Vagina (tissue), 2 donors: ENCODE measurements around the gene EPB42. TPM values are rescaled to one million over a fixed set of nuclear protein-coding genes. Genes with fewer than 3 reads are reported as not detected.

ENCODE experiments used
- DNase-seq, 2 donors: peaks; one replicate each; pipeline ENCODE4 v3.0.0-alpha.2; 2017; ENCODE audit errors: extremely low spot score in 2 of 2
- H3K27ac ChIP-seq: fragments of 200-600 bp; sonication (generic); one replicate; pipeline ENCODE4 v1.5.1; 2019
- H3K27me3 ChIP-seq: fragments of 200-600 bp; sonication (generic); one replicate; pipeline ENCODE4 v1.5.1; 2019
- H3K36me3 ChIP-seq, 2 donors: fragments of 200-600 bp; sonication (generic); one replicate each; pipeline ENCODE4 v1.5.1; 2017 to 2019
- H3K4me1 ChIP-seq: fragments of 200-600 bp; sonication (generic); one replicate; pipeline ENCODE4 v1.5.1; 2019
- H3K4me3 ChIP-seq, 2 donors: fragments of 200-600 bp; sonication (generic); 1 replicate in 1 of 2; 2 replicates in 1 of 2; pipeline ENCODE4 v1.5.1; 2016 to 2019
- H3K9me3 ChIP-seq: fragments of 200-600 bp; sonication (generic); one replicate; pipeline ENCODE4 v1.5.1; 2019
- POLR2A ChIP-seq, 2 donors: fragments of 450-650 bp; IDR thresholded peaks; one replicate each; pipeline ENCODE4 v1.6.1; 2017; ENCODE audit warnings: antibody characterized with exemption in 2 of 2, mild to moderate bottlenecking in 2 of 2, moderate library complexity in 2 of 2
- POLR2AphosphoS5 ChIP-seq, 2 donors: sonication (generic); formaldehyde crosslinking; IDR thresholded peaks; one replicate each; pipeline ENCODE4 v1.9.0; 2017; ENCODE audit warnings: antibody characterized with exemption in 2 of 2, mild to moderate bottlenecking in 2 of 2, low read depth in 1 of 2; ENCODE audit not compliant: insufficient read depth in 1 of 2
- intact Hi-C: fragments of 100-400 bp; cut with DNase I; formaldehyde crosslinking; loops from one replicate; pipeline ENCODE4 v1.15.1; 2023
- total RNA-seq: library from RNA; depleted of rRNA; stranded (reverse); fragments of >200 nt; gene quantifications from one replicate; pipeline ENCODE4 v1.2.3, GENCODE V29; 2016
- TF ChIP-seq, protein P1 (sequence below), 3 experiments: fragments of 450-650 bp in 2 of 3; fragments of 200-600 bp in 1 of 3; sonication (generic) in 1 of 3; IDR thresholded peaks; one replicate each; pipeline ENCODE4 v1.5.1; 2017 to 2019; ENCODE audit warnings: antibody characterized with exemption in 3 of 3, mild to moderate bottlenecking in 2 of 3, moderate library complexity in 2 of 3

Gene EPB42
- total RNA-seq, 1 donor from 2014 or later: not detected

DNA sequence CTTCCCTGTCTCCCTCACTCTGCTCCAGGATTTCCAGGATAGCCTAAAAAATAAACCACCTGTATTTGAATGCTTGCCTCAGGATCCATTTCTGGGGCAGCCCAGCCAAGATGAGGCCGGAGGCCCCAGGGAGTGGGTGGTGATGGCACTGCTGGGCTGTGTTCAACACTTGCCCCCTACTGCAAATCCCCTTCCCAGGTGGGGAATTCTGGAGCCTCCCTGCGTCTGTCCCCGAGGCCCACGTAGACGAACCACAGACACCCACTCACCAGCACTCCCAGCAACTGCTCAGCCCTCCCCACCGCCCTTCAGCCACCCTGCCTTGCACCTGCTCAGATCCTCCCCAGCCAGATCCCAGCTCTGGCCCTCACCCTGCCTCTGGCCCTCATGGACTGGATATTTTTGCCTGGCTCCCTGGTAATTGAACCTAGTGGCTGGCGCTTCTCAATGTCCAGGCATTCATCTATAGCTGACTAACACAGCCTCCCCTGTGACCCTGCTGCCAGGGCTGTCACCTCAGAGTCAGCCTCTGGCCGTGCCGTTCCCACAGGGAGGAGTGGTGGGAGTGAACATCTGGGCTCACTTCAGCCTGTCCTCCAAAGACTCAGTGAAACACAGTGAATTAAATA, 17.1 kb upstream of the EPB42 start:
- TF ChIP-seq POLR2A (IDR thresholded peaks at IDR 0.05): no peak
- TF ChIP-seq, protein P1, sequence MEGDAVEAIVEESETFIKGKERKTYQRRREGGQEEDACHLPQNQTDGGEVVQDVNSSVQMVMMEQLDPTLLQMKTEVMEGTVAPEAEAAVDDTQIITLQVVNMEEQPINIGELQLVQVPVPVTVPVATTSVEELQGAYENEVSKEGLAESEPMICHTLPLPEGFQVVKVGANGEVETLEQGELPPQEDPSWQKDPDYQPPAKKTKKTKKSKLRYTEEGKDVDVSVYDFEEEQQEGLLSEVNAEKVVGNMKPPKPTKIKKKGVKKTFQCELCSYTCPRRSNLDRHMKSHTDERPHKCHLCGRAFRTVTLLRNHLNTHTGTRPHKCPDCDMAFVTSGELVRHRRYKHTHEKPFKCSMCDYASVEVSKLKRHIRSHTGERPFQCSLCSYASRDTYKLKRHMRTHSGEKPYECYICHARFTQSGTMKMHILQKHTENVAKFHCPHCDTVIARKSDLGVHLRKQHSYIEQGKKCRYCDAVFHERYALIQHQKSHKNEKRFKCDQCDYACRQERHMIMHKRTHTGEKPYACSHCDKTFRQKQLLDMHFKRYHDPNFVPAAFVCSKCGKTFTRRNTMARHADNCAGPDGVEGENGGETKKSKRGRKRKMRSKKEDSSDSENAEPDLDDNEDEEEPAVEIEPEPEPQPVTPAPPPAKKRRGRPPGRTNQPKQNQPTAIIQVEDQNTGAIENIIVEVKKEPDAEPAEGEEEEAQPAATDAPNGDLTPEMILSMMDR (IDR thresholded peaks at IDR 0.05): no peak
- TF ChIP-seq POLR2AphosphoS5 (IDR thresholded peaks at IDR 0.05; ENCODE audit: insufficient read depth in 1 of 2, low read depth in 1 of 2): no peak
- Histone ChIP-seq H3K27ac (no peak overlapping the region), H3K9me3 (no peaks in the 10 kb centered on the region), H3K36me3 (no peaks in the 10 kb centered on the region), H3K4me1 (peaks cover 6% of the 10 kb centered on the region), H3K27me3 (no peaks in the 10 kb centered on the region), H3K4me3 (no peak overlapping the region)
- DNase-seq: no peak
- intact Hi-C loops: no loop called here

DNA sequence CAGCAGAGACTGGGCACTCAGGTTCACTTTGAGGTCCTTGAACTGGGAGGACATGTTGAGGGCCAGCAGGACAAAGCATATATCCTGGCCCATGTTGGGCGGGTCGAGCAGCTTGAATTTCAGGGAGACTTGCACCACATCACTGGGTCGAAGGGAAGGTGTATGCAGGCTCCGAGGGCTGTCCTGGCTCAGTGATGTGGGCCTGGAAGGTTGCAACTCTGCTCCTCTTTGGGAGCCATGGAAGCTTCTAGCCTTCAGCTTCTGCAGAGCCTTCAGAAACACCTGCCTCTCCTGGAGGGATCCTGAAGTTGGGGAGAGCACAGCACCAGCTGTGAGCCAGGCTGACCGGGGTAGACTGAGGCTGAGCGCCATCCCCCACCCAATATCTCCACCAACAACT, 14.7 kb upstream of the EPB42 start:
- H3K9me3 ChIP-seq: no peaks in the 10 kb centered on the region
- no peak overlapping the region for H3K27ac ChIP-seq
- H3K4me3 ChIP-seq: no peak overlapping the region
- no peaks in the 10 kb centered on the region for H3K36me3 ChIP-seq
- no peak for DNase-seq
- H3K27me3 ChIP-seq: no peaks in the 10 kb centered on the region
- peaks cover 6% of the 10 kb centered on the region for H3K4me1 ChIP-seq
- TF ChIP-seq POLR2AphosphoS5 (IDR thresholded peaks at IDR 0.05; ENCODE audit: insufficient read depth in 1 of 2, low read depth in 1 of 2): no peak
- TF ChIP-seq, protein P1 (IDR thresholded peaks at IDR 0.05): no peak
- no peak for TF ChIP-seq POLR2A (IDR thresholded peaks at IDR 0.05)
- intact Hi-C loops: no loop called here

DNA sequence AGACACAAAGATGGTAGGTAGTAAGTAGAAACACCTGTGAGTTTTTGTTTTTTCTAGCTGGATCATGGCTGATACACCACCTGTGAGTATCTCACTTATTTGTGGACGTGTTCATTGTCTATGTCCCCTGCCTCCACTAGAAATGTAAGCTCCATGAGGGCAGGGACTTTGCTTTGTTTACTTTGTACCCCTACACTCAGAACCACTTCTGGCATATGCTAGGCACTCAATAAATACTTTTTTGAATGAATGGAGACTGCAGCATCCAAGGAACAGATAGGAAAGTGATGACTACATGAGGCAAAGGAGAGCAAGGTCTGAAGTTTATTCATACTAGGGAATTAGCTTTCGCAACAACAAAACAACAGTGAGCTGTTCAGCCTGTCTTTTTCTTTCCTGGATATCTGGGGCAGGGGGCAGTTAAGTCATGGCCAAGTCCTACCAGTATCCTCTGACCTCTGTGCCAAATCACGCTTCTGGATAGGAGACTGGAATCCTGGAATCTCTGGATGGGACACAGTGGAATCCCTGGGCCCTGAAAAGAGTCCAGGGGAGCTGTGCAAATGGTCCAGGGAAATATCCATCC, 11.6 kb upstream of the EPB42 start:
- intact Hi-C loops: no loop called here
- DNase-seq: no peak
- no peaks in the 10 kb centered on the region for H3K9me3 ChIP-seq
- no peak overlapping the region for H3K27ac ChIP-seq
- H3K27me3 ChIP-seq: no peaks in the 10 kb centered on the region
- H3K4me1 ChIP-seq: no peaks in the 10 kb centered on the region
- H3K36me3 ChIP-seq: no peaks in the 10 kb centered on the region
- no peak overlapping the region for H3K4me3 ChIP-seq
- TF ChIP-seq POLR2AphosphoS5 (IDR thresholded peaks at IDR 0.05; ENCODE audit: insufficient read depth in 1 of 2, low read depth in 1 of 2): no peak
- TF ChIP-seq, protein P1 (IDR thresholded peaks at IDR 0.05): no peak
- TF ChIP-seq POLR2A (IDR thresholded peaks at IDR 0.05): no peak

DNA sequence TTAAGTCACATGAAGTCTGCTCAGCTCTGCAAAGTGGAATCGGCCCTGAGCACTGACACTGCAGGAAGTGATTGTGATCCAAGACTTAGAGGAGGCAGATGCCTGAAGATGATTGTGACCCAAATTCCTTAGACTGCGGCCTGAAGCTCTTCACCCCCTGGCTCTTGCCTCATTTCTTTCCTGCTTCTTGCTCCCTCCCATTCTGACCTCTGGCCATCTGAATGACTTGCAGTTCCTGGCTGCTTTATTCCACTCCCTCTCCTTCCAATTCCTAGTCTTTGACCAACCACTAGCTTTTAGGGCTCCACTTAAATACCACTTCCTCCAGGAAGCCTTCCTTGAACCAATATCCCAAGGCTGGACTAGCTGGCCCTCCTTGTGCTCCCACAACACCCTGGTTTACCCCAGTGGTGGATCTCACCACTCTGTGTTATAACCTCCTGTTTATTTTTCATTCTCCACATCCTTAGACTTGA, 9.9 kb upstream of the EPB42 start:
- Histone ChIP-seq H3K4me1 (no peaks in the 10 kb centered on the region), H3K36me3 (no peaks in the 10 kb centered on the region), H3K4me3 (no peak overlapping the region), H3K9me3 (no peaks in the 10 kb centered on the region), H3K27me3 (no peaks in the 10 kb centered on the region), H3K27ac (no peak overlapping the region)
- intact Hi-C loops: no loop called here
- TF ChIP-seq POLR2A (IDR thresholded peaks at IDR 0.05) (no peak), POLR2AphosphoS5 (IDR thresholded peaks at IDR 0.05; ENCODE audit: insufficient read depth in 1 of 2, low read depth in 1 of 2) (peak in 1 of 2 donors; percentile 30)
- TF ChIP-seq, protein P1 (IDR thresholded peaks at IDR 0.05): no peak
- DNase-seq: peak in 1 of 2 donors; percentile 91

DNA sequence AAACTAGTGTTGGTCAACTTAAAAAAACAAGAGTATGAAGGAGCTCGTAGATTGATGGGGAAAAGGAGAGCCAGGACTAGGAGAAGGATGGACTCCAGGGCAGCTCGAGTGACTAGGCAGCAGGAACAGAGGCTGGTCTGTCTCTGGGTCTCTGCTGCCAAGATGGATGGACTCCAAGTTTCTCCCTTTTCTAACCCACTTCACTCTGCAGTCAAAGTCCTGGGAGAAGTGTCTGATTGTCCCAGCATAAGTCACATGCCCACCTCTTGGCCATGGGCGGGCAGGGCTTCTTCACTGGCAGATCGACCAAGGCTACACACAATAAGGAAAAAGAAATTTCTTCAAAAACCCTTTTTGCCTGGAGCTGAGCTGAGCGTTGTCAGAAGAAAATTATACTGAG, 9.2 kb upstream of the EPB42 start:
- H3K27ac ChIP-seq: peak overlapping the region; percentile 34
- intact Hi-C loops: loop anchor here (5.0 kb wide), 1 partner anchor 57 kb away; no protein-coding TSS in a partner anchor

More for the DNA sequence above, 9.2 kb upstream of the EPB42 start:
- TF ChIP-seq POLR2A (IDR thresholded peaks at IDR 0.05) (no peak), POLR2AphosphoS5 (IDR thresholded peaks at IDR 0.05; ENCODE audit: insufficient read depth in 1 of 2, low read depth in 1 of 2) (no peak)
- TF ChIP-seq, protein P1 (IDR thresholded peaks at IDR 0.05): no peak
- H3K4me3 ChIP-seq: no peak overlapping the region
- no peaks in the 10 kb centered on the region for H3K36me3 ChIP-seq
- no peak for DNase-seq
- H3K27me3 ChIP-seq: no peaks in the 10 kb centered on the region
- H3K9me3 ChIP-seq: no peaks in the 10 kb centered on the region
- no peaks in the 10 kb centered on the region for H3K4me1 ChIP-seq
